ENCODE results near the gene PTGES2. TPM values are rescaled to one million over a fixed set of nuclear protein-coding genes. Genes with fewer than 3 reads are reported as not detected.
A peak's percentile ranks its signal among the peaks of the same experiment; 100 is the strongest.

PTGES2 gene
- 37.9 and 41.4 TPM in 2 replicates for total RNA-seq (2014; rRNA removed; shearing (Covaris generic))

DNA sequence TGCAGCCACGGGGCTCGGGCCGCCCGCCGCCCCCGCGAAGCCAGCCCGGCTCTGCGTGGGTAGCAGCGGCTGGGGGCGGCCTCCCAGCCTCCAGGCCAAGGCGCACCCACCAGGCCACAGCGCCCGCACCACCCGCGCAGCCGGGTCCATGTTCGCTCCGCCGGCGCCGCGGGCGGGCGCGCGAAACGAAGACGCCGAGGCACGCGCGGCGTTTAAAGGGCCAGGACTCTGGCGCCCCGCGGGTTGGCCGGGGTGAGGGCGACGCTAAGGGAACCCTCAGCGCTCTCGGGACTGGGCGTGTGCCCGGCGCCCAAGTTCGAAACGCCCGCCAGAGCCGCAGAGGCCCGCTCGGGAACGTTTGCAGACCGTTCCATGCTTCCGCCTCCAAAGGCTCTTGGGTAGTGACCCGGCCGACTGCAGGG lies at the start of gene PTGES2:
TSS of gene PTGES2 (minus strand) at position 162 of the 422 bp plus-strand sequence. CDS start at position 150, 12 bp downstream.
- Histone ChIP-seq H3K36me3 (peaks cover 15% of the 10 kb centered on the region), H3K4me1 (replicated peaks) (peaks cover 13% of the 10 kb centered on the region), H3K27ac (peak within 1 kb of the TSS; percentile 94), H3K27me3 (replicated peaks) (no peaks in the 10 kb centered on the region), H3K4me3 (peak within 1 kb of the TSS; percentile 95), H3K9me3 (replicated peaks) (no peaks in the 10 kb centered on the region)
- DNase-seq (ENCODE audit: low read depth in 1 of 2, low spot score in 2 of 2), result peak in 1 of 2 experiments; percentile 72

DNA sequence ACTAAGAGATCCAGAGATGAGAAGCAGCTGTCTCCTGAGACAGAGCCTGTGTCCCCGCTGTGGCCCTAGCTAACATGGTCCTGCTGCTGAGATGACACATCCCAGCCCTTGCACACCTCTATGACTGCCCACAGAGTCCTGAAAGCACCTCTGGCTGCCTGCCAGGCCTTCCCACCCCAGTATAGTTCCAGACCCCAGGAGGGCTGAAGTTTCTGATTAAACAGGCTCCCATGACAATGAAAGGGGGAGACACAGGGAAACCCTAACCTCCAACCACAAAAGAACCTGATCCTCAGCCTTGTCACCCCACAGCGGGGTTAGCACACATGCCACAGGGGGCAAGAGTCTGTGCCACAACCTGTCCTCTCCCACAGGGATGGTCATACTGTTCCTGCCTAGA lies 48.2 kb upstream of the PTGES2 start:
- Histone ChIP-seq H3K36me3 (peaks cover 72% of the 10 kb centered on the region), H3K27me3 (replicated peaks) (no peaks in the 10 kb centered on the region), H3K27ac (0 out of 2 replicates have a peak overlapping the region, but pooled peaks have one; percentile 32), H3K4me1 (replicated peaks) (peaks cover 15% of the 10 kb centered on the region), H3K4me3 (no peak overlapping the region), H3K9me3 (replicated peaks) (no peaks in the 10 kb centered on the region)
- DNase-seq (ENCODE audit: low read depth in 1 of 2, low spot score in 2 of 2), result no peak

DNA sequence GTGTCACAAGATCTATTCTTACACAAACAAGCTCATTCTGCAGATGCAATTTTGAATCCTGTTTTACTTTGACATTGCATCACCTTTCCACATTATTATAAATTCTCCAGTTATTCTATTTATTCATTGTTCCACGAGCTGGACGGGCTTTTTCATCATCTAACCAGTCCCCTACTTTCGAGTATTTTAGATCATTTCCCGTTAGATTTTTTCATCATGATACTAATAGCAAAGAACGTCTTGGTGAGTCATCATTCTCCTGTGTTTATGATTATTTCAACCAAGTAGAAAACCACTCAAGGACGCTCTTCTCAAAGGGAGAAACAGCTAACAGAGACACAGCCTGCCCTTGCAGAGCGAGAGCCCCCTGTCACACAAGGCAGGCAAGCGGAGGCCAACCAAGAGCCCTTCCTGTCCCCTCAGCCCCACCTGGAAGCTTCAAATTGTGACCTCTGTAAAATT lies 47.6 kb upstream of the PTGES2 start:
- 0 out of 2 replicates have a peak overlapping the region, but pooled peaks have one; percentile 32 for H3K27ac ChIP-seq
- peaks cover 15% of the 10 kb centered on the region for H3K4me1 ChIP-seq (replicated peaks)
- H3K9me3 ChIP-seq (replicated peaks), result no peaks in the 10 kb centered on the region
- no peaks in the 10 kb centered on the region for H3K27me3 ChIP-seq (replicated peaks)
- H3K36me3 ChIP-seq, result peaks cover 68% of the 10 kb centered on the region
- no peak overlapping the region for H3K4me3 ChIP-seq
- peak in 1 of 2 experiments; percentile 30 for DNase-seq (ENCODE audit: low read depth in 1 of 2, low spot score in 2 of 2)

DNA sequence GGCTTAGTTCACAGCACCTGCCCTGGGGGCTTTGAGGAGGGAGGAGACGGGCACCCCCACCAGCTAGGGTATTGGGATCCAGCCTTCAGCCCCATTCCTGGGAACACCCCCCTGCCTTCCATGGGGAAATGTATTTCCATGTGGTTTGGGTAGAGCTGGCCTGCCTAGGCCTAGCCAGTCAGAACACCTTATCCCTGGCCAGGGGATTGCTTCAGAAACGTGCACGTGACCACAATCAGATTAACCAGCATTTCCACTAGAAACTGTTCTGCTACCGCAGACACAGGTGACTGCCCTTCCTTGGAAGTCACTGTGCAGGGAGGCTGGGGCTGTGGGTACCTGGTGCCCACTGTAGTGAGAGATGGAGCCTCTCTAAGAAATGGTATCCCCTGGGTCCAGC lies 46.5 kb upstream of the PTGES2 start:
- no peaks in the 10 kb centered on the region for H3K9me3 ChIP-seq (replicated peaks)
- H3K4me1 ChIP-seq (replicated peaks), result peaks cover 15% of the 10 kb centered on the region
- peaks cover 68% of the 10 kb centered on the region for H3K36me3 ChIP-seq
- H3K4me3 ChIP-seq, result no peak overlapping the region
- no peaks in the 10 kb centered on the region for H3K27me3 ChIP-seq (replicated peaks)
- no peak for DNase-seq (ENCODE audit: low read depth in 1 of 2, low spot score in 2 of 2)
- H3K27ac ChIP-seq, result no peak overlapping the region

DNA sequence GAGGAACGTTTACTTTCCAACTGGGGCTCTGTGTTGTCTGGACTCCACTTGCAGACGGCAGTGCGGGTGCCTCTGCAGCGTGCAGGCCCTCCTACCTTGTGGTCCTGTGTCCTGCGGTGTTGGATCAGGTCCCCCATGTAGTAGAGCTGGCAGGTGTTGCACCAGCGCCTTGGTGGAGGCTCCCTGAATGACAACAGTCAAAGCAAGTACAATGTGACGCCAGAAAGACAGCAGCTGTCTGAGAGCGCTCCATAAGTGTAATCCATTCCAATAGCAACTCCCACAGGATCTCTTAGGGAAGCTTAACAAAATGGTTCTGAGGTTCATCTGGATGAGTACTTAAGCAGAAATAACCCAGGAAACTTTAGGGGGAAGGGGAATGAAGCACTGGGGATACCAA lies 42.4 kb upstream of the PTGES2 start:
- H3K4me1 ChIP-seq (replicated peaks), result peaks cover 3% of the 10 kb centered on the region
- peaks cover 59% of the 10 kb centered on the region for H3K36me3 ChIP-seq
- H3K9me3 ChIP-seq (replicated peaks), result no peaks in the 10 kb centered on the region
- no peak overlapping the region for H3K27ac ChIP-seq
- H3K27me3 ChIP-seq (replicated peaks), result no peaks in the 10 kb centered on the region
- no peak for DNase-seq (ENCODE audit: low read depth in 1 of 2, low spot score in 2 of 2)
- H3K4me3 ChIP-seq, result no peak overlapping the region

DNA sequence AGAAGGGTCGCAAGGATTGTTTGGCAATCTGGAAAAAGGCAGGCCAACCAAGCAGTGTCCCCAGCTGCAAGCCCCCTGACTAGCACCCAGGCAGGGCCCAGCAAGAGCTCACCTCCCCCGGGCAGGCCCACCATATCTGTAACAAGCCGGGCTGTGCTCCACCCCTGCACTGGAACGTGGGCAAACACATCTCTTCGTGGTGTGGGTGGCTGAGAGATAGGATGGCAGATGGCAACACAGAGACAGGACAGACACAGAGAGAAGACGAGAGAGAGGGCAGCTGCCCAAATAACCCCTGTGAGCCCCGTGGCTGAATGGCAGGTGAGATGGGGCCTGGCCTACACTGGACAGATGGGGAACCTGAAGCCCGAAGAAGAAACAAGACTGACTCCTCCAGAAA lies 42.0 kb upstream of the PTGES2 start:
- H3K4me3 ChIP-seq, result no peak overlapping the region
- no peak overlapping the region for H3K27ac ChIP-seq
- H3K27me3 ChIP-seq (replicated peaks), result no peaks in the 10 kb centered on the region
- H3K36me3 ChIP-seq, result peaks cover 59% of the 10 kb centered on the region
- no peaks in the 10 kb centered on the region for H3K9me3 ChIP-seq (replicated peaks)
- no peaks in the 10 kb centered on the region for H3K4me1 ChIP-seq (replicated peaks)
- no peak for DNase-seq (ENCODE audit: low read depth in 1 of 2, low spot score in 2 of 2)

DNA sequence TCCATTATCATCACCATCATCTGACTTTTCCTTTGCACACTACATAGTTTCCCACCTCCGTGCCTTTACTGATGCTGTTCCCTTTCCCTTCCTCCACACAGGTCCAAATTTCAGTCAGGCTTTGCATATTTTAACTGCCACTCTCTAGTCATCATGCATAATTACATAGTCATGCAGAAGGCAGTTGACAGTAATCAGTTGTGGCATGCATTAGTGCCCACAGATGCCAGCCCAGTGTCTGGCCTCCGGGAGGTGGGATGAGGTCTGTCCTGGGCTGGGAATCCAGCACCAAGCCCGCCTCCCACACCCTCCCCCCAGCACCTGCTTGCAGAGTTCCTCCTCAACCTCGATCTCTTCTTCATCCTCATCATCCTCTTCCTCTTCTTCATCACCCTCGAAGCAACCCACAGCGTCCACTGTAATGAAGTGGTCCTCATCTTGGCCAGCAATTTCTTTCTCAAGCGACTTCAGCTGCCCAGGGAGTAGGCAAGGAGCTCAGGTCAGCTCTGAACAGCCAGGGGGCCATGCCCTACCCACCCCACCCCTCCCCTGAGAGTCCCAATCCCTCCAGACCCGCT lies 41.3 kb upstream of the PTGES2 start:
- H3K36me3 ChIP-seq, result peaks cover 60% of the 10 kb centered on the region
- no peak for DNase-seq (ENCODE audit: low read depth in 1 of 2, low spot score in 2 of 2)
- no peaks in the 10 kb centered on the region for H3K4me1 ChIP-seq (replicated peaks)
- no peaks in the 10 kb centered on the region for H3K27me3 ChIP-seq (replicated peaks)
- H3K4me3 ChIP-seq, result no peak overlapping the region
- no peak overlapping the region for H3K27ac ChIP-seq
- H3K9me3 ChIP-seq (replicated peaks), result no peaks in the 10 kb centered on the region

DNA sequence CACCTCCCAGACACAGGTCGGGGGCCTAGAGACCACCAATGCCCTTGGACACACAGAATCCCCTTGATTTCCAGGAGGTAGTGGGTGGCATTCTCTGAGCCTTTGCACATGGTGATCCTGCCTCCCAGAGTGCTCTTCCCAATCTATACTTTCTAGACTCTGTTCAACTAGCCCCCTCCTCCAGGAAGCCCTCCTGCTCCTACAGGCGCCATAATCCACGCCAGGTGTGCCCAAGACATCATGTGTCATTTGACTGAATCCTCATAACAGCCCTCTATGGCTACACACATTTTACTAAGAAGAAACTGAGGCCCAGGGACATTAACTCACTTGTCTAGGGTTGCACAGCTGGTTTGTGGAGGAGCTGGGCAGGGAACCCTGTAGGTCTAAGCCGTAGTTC lies 39.7 kb upstream of the PTGES2 start:
- H3K27ac ChIP-seq, result no peak overlapping the region
- no peaks in the 10 kb centered on the region for H3K4me1 ChIP-seq (replicated peaks)
- no peak for DNase-seq (ENCODE audit: low read depth in 1 of 2, low spot score in 2 of 2)
- H3K27me3 ChIP-seq (replicated peaks), result no peaks in the 10 kb centered on the region
- H3K9me3 ChIP-seq (replicated peaks), result no peaks in the 10 kb centered on the region
- peaks cover 69% of the 10 kb centered on the region for H3K36me3 ChIP-seq
- H3K4me3 ChIP-seq, result no peak overlapping the region

DNA sequence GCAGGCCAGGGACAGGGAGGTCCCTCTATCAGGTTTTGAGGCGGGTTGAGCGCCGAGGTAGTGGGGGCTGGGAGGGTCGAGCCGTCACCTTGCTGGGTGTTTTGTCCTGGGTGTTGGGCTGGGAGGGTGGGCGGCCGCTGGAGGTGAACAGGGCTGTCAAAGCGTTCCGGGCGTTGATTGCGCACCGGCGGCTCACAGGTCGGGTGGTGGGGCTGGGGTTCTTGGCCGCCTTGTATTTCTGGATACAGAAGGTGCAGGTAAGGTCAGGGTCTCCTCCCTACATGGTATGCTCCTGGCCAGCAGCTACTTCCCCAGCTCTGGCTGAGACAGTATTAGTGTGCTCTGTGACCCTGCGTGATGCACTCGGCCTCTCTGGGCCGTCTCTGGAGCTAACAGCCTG lies 38.6 kb upstream of the PTGES2 start:
- Histone ChIP-seq H3K4me1 (replicated peaks) (peaks cover 1% of the 10 kb centered on the region), H3K27me3 (replicated peaks) (no peaks in the 10 kb centered on the region), H3K9me3 (replicated peaks) (no peaks in the 10 kb centered on the region), H3K27ac (no peak overlapping the region), H3K4me3 (no peak overlapping the region), H3K36me3 (peaks cover 69% of the 10 kb centered on the region)
- DNase-seq (ENCODE audit: low read depth in 1 of 2, low spot score in 2 of 2), result no peak

DNA sequence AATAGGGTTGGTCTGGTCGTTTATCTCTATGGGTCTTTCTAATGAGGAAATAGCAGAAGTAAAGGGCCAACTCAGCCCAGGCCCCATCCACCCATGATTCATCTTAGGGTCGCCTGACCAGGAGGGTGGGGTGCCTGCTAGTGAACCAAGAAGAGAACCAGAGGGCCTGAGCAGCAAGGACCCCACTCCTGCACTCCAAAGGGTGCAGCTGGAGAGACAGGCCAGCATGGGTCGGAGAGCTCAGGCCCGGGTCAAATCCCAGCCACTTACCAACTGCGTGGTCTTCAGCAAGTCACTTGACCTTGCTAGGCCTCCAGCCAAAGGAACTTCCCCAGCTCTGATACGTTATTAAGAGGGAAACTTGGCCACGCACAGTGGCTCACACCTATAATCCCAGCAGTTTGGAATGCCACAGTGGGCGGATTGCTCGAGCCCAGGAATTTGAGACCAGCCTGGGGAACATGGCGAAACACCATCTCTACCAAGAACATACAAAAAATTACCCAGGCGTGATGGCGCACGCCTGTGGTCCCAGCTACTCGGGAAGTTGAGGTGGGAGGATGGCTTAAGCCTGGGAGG lies 36.9 kb upstream of the PTGES2 start:
- Histone ChIP-seq H3K4me1 (replicated peaks) (peaks cover 11% of the 10 kb centered on the region), H3K9me3 (replicated peaks) (0 out of 2 replicates have a peak, but pooled peaks cover 4% of the 10 kb centered on the region), H3K27me3 (replicated peaks) (no peaks in the 10 kb centered on the region), H3K4me3 (no peak overlapping the region), H3K27ac (no peak overlapping the region), H3K36me3 (peaks cover 59% of the 10 kb centered on the region)
- no peak for DNase-seq (ENCODE audit: low read depth in 1 of 2, low spot score in 2 of 2)

DNA sequence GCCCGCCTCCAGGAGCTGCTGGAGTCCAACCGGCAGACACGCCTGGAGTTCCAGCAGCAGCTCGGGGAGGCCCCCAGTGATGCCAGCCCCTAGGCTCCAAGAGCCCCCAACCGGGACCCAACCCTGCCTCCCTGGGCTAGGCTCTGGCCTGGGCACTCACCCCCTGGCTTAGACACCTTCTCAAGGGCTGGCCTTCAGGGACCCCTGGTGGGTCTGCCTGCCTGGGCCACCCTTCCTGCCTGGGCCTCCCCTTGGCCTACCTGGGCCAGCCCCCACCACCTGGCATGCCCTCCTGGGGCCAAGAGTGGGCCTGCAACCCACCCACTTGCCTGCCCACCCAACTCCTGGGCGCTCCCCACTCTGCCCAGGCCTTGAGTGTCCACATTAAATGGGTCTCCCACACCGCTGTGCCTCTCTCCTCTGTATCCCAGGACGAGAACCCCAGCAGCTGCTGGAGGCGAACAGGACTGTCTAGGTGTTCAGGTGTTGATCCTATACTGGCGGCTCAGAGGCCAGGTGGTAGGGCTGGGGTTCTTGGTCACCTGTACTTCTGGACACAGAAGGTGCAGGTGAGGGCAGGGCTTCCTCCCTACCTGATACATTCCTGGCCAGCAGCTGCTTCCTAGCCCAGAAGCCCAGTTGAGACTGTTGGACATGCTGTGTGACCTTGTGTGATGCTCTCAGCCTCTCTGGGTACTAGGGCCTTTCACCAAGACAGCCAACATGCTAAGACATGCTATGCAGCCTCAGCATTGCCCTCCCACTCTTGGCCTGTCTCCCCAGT lies 36.2 kb upstream of the PTGES2 start:
- H3K27me3 ChIP-seq (replicated peaks), result no peaks in the 10 kb centered on the region
- H3K4me1 ChIP-seq (replicated peaks), result peaks cover 11% of the 10 kb centered on the region
- peaks cover 53% of the 10 kb centered on the region for H3K36me3 ChIP-seq
- DNase-seq (ENCODE audit: low read depth in 1 of 2, low spot score in 2 of 2), result no peak
- H3K4me3 ChIP-seq, result no peak overlapping the region
- no peak overlapping the region for H3K27ac ChIP-seq
- H3K9me3 ChIP-seq (replicated peaks), result 0 out of 2 replicates have a peak, but pooled peaks cover 4% of the 10 kb centered on the region

DNA sequence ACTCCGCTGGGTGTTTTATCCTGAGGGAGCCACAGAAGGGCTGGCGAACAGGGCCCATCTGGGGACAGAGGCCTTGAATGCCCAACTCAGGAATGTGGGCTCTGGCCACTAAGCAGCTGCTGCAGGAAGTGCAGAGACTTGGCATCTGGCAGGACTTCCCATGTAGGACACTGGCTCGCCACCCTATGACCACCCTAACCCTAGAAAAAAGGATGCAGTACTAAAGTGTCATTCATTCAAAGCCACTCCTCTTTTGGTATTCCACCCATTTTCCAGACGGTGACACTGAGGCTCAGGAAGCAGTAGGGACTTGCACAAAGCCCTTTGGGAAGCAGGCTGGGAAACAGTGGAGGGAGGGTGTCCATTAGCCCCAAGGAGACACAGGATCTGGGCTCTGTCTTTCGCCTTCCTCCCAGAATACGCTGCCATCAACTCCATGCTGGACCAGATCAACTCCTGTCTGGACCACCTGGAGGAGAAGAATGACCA lies 35.5 kb upstream of the PTGES2 start:
- H3K4me1 ChIP-seq (replicated peaks), result peaks cover 11% of the 10 kb centered on the region
- H3K27me3 ChIP-seq (replicated peaks), result no peaks in the 10 kb centered on the region
- no peak for DNase-seq (ENCODE audit: low read depth in 1 of 2, low spot score in 2 of 2)
- 0 out of 2 replicates have a peak, but pooled peaks cover 4% of the 10 kb centered on the region for H3K9me3 ChIP-seq (replicated peaks)
- peaks cover 48% of the 10 kb centered on the region for H3K36me3 ChIP-seq
- no peak overlapping the region for H3K27ac ChIP-seq
- no peak overlapping the region for H3K4me3 ChIP-seq

DNA sequence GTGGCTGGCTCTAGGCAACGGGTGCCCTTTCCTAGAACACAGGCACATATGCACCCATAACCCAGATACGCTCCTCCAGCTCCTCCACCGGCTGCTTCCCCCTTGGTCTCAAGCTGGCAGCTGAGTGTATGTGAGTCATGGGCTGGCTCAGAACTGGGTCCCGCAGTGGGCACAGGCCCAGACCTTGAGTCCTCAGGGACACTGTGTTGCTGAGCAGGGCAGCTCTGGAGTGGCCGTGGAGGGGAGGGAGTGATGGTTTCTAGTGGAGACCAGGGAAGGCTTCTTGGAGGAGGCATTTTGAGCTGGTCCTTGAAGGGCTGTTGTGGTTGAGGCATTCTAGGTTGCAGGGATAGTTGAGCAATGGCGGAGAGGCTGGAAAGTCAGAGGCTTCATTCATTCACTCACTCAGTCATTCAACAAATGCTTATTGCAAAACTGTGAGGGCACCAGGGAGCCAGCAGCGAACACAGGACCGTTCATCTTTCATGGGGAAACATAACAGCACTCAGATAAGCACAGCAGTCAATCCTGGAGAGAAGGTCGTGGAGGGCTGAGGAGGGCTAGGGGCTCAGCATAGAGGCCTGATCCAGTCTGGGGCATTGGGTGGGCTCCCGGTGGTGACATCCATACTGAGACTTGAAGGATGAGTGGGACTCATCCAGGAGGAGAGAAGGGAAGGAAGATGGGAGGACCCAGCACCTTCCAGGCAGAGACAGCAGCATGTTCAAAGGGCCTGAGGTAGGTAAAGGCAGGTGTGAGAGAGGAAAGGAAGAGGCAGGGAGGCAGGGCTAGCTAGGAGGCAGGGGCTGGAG lies 34.9 kb upstream of the PTGES2 start:
- Histone ChIP-seq H3K27me3 (replicated peaks) (no peaks in the 10 kb centered on the region), H3K9me3 (replicated peaks) (0 out of 2 replicates have a peak, but pooled peaks cover 4% of the 10 kb centered on the region), H3K4me1 (replicated peaks) (peaks cover 11% of the 10 kb centered on the region), H3K4me3 (no peak overlapping the region), H3K27ac (no peak overlapping the region), H3K36me3 (peaks cover 41% of the 10 kb centered on the region)
- DNase-seq (ENCODE audit: low read depth in 1 of 2, low spot score in 2 of 2), result no peak
